Activated CD4-positive, alpha-beta T cell treated with anti-CD3 and anti-CD28 coated beads, Interleukin-2, Interleukin-4, amounts not matched to agents 100 ng/mL and 50 ng/mL, durations not matched to agents 16 hours and 8 hours (primary cell): ENCODE measurements around the gene ABCG2.
A peak's percentile ranks its signal among the peaks of the same experiment; 100 is the strongest.

ENCODE experiments used
- DNase-seq: peaks from one replicate; pipeline ENCODE4 v3.0.0-alpha.2; 2020; ENCODE audit warnings: low spot score

Gene ABCG2

DNA sequence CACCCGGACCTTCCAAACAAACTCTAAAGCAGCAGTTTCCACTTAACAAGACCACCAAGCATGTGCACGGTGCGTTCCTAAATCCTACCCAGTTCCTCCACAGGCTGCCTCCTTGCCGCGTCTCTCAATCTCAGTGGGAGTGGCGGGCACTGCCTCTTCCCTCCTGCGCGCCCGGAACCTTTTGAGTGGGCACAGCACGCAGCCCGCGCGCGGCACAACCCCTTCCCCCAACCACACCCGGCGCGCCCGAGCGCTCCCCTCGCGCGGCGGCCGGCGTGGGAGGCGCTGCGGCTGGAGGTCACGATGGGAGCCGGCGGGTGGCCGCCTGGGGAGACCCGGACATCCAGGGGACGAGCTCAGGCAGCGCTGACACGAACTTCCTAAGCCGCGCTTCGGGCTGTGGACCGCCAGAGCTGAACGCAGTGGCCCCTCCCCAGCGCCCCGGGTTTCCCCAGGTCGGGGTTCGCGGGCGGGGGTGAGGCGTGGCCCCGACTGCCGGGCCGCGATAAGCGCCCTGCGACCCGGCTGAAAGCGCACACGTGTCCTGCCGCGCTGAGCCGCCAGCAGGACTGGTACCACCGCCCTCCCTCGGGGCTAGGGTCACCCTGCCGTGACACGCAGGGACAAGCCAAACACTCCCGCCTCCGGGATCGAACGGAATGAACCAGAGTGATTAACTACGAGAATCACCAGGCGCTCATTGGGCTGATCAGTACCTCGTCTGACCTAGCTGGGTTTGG lies at the start of gene ABCG2:
ABCG2 (minus strand) TSS at position 151 of the 740 bp plus-strand sequence. CDS start 18,644 bp downstream, outside the sequence.
- peak; percentile 34 for DNase-seq

DNA sequence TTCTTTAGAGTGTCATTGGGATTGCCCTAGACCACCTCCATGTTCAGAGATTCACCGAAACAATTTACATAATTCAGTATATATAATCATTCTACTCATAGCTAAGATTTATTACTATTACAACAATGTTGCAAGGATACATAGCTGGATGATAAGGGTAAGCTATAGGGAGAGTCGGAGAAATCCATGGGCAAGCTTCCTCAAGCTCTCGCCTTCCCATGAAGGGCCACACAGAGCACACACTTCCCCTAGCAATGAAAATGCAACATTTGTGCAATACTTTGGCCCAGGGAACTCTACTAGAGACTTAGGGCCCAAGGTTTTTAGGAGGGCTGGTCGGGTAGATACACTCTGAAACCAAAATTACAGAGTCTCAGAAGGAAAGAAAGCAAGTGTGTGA lies 49.7 kb upstream of the ABCG2 start:
- DNase-seq, result no peak

DNA sequence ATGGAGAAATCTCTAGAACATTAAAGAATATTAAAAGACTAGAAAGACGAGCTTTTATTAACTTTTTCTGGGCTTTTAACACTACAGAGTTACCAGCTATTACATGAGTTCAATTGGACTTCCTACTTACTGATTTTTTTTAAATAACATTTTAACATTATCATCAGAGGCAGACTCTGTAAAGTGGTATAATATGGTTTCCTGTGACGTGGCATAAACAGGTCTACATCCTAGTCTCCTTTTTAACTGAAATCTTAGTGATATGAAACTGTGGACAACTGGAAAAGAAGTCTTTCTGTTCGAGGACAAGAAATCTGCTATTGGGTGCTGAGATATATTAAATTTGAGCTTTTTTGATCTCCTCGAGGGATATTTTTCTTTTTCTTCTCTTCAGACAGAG lies 48.7 kb upstream of the ABCG2 start:
- DNase-seq, result no peak

DNA sequence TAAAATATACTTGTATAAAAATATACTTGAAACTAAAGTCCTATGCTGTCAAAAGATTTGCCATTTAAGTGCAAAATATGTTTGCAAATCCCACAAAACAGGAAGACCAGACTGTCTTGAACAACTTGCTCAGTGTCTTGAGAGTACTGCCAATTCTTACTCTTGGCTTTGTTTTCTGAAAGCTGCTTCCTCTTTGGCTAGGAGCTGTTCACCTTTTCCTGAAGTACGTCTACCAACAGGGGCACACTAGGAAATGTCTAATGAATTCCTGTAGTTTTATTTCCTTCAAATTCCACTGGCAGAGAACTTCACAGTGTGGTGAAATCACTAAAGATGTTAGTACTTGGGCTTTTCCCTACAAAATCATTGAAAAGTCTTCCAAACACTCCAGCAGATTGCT lies 46.4 kb upstream of the ABCG2 start:
- no peak for DNase-seq

DNA sequence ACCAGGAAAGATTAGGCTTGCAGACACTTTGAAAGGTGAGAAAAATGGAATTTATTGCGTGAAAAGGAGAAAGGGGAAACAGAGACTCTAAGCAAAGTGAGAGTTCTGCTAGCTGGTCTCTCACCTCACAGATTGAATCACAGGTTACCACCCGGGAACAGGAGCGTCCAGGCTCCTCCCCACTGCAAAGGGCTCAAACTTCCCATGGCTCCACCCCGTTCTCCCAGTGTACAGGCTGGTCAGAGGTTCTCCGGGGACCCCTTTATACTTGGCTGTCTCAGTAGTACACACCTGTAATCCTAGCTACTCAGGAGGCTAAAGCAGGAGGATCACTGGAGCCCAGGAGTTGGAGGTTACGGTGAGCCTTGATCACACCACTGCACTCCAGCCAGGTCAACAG lies 44.0 kb upstream of the ABCG2 start:
- DNase-seq, result no peak

DNA sequence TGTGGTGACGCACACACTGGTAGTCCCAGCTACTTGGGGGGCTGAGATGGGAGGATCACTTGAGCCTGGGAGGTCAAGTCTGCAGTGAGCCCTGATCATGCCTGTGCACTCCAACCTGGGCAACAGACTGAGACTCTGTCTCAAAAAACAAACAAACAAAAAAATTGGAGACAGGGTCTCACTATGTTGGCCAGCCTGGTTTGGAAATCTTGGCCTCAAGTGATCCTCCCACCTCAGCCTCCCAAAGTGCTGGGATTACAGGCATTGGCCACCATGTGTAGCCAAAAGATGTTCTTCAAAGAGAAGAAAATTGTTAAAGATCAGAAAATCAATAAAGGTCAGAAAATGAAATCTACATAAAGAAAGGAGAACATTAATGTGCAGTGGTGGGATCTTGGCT lies 41.7 kb upstream of the ABCG2 start:
- no peak for DNase-seq

DNA sequence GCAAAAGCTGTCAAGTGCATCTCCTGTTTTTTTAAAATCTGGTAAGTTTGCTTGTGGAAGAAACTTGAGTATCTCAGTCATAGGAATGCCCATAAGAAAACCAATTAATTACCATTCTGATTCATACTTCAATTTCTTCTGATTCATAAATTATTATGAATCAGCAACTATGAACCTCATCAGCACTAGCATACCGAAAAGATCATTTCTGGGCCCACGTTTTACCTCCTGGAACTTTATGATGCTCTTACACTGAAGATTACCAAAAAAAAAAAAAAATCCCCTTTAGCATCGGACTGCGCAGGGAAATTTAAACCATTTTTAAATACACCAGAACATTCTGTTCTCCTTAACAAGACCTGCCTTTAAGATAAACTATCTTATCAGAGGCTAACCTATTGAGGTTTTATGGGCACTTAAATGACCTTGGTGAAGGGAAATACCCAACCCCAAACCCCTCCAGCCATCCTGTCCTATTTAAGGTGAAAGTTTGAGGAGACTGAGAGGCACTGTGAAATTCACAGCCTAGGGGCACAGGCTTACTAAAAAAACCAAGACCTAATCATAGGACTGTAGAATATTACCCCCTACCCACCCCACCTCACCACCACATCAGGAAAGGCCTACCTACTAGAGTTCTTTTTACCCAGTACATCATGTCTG lies 38.2 kb upstream of the ABCG2 start:
- no peak for DNase-seq

DNA sequence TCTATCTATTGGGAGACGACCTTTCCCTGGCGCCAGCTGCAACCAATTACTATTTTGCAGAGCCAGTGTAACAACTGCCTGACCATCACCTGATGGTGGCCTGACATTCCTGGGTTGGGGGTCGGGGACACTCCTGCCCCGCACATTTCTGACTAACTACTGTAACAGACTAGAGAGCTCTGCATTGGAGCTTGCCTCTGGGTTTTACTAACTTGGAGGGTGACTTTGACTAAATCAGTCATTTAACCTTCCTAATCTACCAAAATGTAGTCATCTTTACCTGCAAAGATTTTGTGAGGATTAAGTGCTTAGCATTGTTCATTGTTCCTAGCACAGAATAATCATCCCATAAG lies 37.5 kb upstream of the ABCG2 start:
- DNase-seq, result no peak

DNA sequence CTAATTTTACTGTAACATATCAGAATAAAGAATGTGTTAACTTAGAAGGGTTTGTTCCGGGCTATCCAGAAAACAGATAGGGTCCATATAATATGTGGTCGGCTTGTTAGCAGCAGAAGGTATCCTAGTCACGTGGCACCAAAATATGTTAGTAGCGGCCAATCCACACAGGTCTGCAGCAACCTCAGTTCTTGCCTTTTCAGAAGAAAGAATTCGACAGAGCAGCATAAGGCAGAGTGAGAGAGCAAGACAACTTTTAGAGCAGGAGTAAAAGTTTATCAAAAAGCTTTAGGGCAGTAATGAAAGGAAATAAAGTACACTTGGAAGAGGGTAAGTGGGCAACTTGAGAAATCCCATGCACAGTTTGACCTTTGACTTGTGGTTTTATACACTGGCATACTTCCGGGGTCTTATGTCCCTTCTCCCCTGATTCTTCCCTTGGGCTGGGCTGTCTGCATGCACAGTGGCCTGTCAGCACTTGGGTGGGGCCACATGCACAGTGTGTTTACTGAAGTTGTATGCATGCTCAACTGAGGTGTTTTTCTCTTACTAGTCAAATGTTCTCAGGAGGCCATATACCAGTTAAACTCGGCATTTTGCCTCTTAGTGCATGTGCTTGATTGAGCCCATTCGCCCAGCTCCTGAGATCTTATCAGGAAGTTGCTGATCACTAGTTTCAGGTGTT lies 37.0 kb upstream of the ABCG2 start:
- no peak for DNase-seq

DNA sequence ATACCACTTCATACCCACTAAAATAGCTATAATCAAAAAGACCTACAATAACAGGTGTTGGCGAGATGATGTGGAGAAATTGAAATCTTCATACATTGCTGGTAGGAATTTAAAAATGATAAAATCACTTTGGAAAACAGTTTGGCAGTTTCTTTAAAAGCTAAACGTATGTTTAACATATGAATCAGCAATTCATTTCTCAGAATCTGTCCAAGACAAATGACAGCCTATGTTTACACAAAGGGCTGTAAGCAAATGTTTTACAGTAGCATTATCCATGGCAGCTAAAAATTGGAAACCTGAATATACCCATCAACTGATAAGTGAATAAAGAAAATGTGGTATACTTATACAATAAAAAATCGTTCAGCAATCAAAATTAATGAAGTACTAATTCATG lies 33.0 kb upstream of the ABCG2 start:
- no peak for DNase-seq

DNA sequence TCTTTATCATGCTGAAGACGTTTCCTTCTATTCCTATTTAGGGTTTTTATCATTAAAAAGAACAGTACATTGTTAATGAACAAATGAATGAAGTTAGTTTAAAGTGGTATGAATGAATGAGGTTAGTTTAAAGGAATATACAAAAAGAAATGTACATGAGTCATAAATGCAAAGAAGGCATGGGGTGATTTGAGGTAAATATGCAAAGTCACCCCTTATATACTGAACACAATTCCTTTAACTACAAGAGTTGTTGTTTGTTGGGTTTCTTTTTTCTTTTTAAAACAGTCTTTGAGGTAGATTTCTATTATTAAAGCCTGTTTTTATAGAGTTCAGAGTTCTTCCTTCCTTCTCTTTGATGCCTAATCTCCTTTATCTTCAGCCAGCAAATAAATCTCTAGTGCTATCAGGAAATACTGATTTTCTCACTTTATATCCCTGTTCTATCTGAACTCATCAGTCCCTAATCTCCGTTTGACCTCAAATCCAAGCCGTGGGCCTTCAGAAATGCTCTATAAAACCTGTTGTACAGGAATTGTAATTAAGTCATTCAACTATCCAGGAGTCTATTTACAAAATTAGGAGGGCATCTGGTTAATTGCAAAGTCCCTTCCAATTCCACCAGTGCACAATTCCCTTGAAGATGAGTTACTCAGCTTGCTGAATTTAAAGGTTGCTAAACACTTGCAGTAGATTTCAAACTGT lies 31.6 kb upstream of the ABCG2 start:
- DNase-seq, result no peak

DNA sequence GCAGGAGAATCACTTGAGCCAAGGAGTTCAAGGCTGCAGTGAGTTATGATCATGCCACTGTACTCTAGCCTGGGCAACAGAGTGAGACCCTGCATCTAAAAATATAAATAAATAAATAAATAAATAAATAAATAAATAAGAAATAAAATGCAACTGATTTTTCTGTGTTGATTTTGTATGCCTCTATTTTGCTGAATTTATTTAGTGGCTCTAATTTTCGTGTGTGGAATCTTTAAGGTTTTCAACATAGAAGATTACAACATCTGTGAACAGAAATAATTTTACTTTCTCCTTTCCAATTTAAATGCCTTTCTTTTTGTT lies 30.9 kb upstream of the ABCG2 start:
- no peak for DNase-seq

DNA sequence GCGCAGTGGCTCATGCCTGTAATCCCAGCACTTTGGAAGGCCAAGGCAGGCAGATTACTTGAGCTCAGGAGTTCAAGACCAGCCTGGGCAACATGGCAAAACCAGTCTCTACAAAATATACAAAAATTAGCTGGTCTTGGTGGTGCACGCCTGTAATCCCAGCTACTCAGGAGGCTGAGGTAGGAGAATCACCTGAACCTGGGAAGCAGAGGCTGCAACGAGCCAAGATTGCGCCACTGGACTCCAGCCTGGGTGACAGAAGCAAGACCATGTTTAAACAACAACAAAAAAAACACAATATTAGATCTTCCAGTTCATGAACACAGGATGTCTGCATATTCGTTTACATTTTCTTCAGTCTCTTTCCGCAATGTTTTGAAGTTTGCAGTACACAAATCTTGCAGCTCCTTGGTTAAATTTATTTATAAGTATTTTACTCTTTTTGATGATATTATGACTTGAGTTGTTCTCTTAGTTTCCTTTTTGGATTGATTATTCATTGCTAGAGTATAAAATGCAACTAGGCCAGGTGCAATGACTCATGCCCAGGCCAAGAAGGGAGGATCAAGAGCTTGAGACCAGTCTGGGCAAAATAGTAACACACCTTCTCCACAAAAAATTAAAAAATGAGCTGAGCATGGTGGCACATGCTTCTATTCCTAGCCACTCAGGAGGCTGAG lies 30.4 kb upstream of the ABCG2 start:
- DNase-seq, result peak; percentile 37

DNA sequence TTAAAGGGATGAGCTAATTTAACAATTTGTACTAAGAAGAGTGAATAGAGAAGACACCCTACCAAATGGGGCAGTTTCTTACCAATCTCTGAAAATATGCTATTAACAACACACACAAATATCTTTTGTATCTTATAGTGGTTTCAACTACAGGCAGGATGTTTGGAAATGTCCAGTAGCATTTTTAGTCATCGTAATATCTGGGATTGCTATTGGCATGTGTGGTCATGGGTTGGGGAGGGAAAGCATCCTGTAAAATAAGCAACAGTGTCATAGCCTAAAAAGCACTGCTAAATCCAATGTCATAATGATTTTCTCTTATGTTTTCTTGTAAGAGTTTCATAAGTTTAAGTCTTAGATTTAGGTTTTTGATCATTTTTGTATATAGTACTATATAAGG lies 29.3 kb upstream of the ABCG2 start:
- no peak for DNase-seq

DNA sequence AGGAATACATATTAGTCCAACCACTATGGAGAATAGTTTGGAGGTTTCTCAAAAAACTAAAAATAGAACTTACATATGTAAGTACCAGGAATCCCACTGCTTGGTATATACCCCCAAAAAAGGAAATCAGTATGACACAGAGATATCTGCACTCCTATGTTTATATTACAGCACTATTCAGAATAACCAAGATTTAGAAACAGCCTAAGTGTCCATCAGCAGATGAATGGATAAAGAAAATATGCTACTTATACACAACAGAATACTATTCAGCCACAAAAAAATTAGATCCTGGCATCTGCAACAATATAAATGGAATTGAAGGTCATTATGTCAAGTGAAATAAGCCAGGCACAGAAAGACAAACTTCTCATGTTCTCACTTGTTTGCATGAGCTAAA lies 27.5 kb upstream of the ABCG2 start:
- no peak for DNase-seq

DNA sequence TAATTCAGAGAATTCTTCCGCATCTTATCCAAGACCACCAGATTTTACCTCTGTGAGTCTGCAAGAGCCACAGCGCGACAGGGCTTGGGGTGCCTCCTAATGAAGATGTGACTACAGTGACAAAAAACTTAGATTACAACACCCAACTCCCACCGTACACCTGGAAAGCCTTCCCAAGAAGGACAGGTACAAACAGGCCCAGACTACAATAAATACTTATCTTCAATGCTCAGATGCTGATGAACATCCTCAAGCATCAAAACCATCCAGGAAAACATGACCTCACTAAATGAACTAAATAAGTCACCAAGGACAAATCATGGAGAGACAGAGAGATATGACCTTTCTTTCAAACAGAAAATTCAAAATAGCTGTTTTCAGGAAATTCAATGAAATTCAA lies 20.8 kb upstream of the ABCG2 start:
- DNase-seq, result no peak

DNA sequence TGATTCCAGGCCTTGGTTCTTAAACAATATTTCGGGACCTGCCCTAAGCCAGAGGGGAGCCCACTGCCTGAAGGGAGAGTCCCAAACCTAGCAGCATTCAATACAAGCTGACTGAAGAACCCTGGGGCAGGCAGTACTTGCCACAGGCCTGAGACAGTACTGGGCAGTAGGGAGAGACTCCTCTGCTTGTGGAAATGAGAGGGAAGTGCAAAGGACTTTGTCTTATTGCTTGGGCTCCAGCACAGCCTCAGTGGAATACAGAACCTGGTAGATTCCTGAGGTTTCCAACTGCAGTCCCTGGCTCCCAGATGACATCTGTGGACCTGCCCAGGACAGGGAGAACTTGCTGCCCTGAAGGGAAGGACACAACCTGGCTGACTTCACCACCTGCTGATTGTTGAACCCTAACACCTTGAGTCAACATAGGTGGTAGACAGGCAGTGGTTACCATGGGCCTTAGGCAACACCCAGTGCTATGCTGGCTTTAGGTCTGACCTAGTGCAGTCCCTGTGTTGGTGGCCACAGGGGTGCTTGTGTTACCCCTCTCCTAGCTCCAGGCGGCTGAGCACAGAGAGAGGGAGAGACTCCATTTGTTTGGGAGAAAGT lies 20.3 kb upstream of the ABCG2 start:
- DNase-seq, result no peak

DNA sequence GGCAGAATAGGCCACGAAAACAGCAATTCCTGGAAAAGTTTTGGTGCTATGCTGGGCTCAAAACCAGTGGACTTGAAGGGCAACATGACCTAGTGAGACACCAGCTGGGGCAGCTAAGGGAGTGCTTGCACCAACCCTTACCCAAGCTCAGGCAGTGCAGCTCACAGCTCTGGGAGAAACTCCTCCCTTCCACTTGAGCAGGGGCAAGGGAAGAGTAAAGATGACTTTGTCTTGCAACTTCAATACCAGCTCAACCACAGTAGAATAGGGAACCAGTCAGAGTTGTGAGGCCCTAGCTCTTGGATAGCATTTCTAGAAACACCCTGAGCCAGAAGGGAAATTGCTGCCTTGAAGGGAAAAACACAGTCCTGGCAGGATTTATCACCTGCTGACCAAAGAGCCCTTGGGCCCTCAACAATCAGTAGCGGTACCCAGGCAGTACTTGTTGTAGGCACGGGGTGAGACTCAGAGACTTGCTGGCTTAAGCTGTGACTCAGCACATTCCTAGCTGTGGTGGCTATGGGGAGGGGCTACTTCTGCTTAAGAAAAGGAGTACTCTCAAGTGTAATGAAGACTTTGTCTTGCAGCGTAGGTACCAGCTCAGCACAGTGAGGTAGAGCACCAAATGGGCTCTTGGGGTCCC lies 19.7 kb upstream of the ABCG2 start:
- no peak for DNase-seq

DNA sequence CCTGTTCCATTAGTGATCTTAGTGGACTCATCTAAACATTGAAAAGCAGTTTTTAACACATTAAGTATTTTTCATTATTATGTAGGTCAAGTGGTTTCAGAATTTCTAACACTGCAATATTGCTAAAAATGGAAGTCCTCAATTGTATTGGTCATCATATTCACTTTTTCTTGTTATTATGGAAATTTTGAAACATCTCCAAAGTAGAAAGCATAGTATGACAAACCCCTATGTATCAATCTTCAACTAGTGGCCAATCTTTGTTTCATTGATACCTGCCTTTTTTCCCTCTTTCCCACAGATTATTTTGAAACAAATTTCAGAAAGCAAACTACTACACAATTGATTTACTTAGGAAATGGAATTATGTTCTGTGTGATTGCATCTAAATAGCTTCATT lies 14.5 kb upstream of the ABCG2 start:
- DNase-seq, result no peak

DNA sequence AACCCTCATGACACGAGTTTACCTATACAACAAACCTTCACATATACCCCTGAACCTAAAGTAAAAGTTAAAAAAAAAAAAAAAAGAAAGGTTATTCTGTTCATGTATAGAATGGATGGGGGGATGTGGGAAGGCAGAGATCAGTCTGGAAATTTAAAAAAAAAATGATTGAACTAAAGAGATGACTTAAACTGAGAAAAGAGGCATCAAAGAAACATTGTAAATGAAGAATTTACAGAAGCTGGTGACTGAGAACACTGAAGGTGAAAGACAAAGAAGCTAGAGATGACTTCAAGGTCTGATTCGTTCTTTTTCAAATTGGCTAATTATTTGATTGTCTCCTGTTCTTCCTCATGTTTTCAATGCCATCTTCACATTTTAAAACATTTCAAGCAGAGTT lies 12.8 kb upstream of the ABCG2 start:
- DNase-seq, result no peak

DNA sequence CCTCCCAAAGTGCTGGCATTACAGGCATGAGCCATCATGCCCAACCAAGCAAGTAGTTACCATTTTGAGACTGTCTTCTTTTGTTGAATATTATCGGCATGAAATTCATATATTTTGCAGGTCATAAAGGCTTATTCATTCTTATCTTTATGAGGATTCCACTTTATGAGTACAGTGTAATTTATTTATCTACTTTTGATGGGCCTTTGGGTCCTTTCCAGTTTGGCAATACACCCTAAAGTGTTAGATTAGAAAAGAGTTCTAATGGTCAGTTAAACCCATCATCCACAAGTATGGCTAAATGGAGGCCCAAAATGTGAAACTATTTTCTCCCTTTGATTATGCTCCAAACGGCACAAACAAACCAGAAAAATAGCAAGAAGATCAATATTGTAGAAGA lies 10.9 kb upstream of the ABCG2 start:
- DNase-seq, result no peak

DNA sequence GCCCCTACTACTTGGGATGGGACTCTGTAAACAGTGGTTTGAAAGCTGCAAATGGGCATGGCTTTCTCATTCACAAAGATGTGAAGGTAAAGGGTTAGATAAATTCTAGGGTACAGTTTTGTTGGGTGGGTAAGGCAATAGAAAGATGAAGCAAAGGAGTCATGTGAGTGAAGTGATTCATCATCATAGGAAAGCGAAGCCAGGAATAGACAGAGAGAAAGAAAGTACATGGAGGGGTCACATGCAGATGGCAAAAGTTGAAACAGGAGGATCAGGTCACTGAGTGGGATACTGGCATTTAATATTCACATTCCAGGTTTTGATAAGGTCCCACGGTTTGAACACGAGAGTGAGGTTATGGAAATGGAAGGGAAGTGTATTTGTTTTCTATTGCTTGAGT lies 8.2 kb upstream of the ABCG2 start:
- DNase-seq, result no peak
